Amygdala (tissue), 56 donors: ENCODE data around the gene CADM2.

Source experiments
- DNase-seq, 56 donors: peaks; one replicate each; lab custom pipeline; 2025; lab: John Stamatoyannopoulos, UW

The CADM2 gene

DNA sequence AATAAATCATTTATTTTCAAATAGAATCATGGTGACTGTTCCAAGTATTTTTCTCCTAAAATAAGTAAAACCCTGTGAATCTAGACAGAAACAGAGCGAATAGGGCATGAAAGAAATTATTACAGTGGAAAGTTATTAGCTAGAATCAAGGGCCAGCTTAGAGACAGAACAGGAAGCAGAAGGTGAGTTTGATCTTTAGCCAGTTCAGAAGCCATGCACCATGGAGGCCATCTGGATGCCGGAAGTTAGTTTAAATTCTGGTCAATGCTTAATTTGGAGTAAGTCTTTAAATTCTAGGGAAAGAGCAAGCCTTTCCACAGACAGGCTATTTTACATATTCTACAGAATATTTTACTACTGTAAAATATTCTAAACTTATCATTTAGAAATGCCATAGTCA lies 574.8 kb downstream of the CADM2 start:
- no peak for DNase-seq

DNA sequence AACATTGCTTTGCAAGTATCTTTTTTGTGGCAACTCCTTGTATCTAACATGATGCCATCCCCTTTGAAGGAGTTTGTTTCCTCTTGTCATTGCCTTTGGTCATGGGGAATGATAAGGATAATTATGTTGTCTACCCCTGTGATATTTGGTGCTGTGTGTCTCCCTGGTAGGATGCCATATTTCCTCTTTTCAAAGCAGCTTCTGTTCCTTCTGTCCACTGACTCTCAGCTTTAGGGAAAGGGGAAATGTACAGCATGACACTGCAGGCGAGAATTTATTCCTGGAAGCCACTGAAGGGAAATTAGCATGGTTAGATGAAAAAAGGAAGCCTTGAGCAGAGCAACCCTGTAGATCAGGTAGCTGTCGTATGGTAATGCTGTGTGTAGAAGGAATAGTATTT lies 576.7 kb downstream of the CADM2 start:
- DNase-seq, result peak in 1 of 56 donors; percentile 11

DNA sequence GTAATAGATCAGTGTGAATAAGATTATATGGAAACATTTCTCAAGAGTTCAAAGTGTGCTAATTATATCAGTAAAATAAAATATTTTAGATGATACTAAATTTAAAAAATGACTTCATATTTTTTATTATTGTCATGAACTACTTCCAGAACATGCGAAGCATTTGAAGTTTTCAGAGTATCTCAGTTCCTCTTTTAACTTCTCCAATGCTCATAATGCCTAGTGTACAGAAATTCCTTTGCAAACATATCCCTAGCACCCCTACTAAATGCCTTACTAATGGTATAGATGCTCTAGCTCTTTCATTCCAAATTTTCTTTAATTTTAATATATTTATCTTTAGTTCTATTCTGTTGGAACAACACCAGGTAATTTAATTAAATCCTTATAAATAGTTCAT lies 580.4 kb downstream of the CADM2 start:
- DNase-seq, result no peak

DNA sequence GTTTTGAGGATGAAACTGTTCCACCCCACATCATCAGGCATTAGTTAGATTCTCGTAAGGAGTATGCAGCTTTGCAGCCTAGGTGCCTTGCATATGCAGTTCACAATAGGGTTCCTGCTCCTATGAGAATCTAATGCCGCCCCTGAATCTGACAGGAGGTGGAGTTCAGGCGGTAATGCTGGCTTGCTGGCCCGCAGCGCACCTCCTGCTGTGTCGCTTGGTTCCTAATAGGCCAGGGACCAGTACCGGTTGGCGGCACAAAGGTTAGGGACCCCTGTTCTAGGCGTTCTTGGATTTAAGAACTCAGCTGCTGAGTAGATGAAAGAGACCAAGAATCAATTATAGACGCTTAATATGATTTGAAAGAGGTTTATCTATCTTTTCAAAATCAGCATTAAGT lies 595.4 kb downstream of the CADM2 start:
- no peak for DNase-seq

DNA sequence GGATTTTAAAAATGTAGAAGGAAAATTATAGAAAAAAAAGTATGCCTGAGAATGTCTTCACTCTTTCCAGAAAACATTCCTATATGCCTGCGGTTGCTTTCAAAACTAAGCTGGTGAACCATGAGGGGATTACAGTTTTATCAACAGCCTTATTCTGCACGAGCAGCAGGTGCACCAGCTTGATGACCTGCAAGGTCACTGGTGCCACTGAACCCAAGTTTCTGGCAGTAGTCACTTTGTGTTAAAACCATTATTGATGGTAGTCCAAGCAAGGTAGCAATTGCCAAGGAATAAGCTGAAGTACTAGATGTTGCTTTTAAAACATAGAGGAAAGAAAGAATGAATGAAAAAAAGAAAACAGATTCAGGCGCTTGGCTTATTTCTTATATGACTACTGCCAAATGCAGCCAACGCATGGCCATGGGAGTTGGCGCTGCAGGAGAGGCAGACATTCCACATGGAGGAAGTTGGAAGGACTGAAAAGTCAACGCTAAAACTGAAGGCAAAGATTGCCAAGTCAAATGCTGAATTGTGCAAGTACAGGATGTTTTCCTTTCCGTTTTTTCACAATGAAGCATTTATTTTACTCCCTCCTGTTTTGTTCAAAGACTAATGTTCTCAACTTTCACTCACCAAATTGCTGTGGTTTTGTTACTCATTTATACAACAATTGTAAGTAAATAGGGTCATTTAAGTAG lies 601.4 kb downstream of the CADM2 start:
- peak in 4 of 56 donors; percentile 2 to 16 (median 8) for DNase-seq

DNA sequence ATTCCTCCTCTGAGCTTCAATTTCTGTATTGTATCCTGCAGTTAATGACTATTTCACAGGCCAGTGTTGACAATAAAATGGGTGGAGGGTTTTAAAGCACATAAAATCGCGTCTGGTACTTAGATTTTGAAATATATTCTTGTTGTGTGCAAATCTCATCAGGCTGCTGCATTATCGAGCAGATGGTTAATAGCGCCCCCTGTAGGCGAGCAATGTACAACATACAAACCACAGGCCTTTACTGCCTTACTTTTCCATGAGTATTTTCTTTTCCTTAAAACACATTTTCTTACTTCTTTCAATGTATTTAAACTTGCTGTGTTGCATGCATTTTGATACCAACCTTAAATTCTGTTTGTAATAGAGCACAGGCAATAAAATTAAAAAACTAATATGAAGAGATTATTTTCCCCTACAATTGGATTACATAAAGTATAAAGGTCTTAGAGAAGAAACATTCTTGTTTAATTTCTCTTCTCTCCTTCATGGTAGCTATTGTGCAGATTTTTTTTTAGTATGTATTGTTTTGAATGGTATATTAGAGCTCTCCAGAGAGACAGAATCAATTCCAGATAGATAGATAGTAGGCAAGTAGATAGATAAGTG lies 608.4 kb downstream of the CADM2 start:
- DNase-seq, result peak in 23 of 56 donors; percentile 2 to 70 (median 17)

DNA sequence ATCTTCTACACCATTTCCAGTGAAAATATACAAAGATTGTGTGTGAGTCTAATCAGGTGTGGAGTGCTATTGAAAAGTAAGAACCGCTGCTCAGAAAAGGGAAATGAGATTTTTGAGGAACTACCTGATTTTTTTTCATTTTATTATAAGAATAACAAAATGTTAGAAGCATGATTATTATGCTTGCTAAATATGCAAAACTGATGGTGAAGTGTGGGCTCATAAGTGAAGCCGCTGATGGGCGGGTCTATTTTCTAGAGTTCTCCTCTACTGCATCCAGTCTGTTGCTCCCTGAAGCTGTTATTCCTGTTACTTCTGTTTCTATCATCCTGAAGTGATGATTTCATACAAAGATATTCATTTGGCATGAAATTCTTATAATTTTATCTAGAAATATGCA lies 612.0 kb downstream of the CADM2 start:
- no peak for DNase-seq

DNA sequence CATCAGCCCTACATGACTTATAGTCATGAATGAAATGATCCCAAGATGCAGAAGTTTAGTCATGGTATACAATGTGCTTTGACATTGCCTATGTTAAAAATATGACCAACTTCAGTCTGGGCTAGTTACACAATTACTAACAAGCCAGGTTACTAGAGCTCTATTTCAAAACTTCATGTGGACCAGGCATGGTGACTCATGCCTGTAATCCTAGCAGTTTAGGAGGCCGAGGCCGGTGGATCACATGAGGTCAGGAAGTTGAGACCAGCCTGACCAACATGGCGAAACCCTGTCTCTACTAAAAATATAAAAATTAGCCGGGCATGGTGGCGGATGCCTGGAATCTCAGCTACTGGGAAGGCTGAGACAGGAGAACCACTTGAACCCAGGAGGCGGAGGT lies 613.0 kb downstream of the CADM2 start:
- no peak for DNase-seq

DNA sequence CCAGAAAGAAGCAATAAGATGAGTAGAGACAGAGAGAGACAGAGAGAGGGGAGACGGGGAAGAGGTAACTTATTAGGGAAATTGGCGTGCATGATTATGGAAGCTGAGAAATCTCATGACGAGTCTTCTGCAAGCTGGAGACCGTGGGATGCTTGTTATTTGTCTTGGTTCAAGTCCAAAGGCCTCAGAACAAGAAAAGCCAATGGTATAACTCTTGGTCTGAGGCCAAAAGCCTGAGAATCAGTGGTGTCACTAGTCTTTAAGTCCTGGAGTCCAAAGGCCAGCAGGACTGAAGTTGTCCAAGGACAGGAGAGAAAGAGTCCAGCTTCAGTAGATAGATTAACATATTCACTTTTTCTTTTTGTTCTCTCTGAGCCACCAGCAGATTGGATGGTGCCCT lies 613.6 kb downstream of the CADM2 start:
- peak in 1 of 56 donors; percentile 11 for DNase-seq

DNA sequence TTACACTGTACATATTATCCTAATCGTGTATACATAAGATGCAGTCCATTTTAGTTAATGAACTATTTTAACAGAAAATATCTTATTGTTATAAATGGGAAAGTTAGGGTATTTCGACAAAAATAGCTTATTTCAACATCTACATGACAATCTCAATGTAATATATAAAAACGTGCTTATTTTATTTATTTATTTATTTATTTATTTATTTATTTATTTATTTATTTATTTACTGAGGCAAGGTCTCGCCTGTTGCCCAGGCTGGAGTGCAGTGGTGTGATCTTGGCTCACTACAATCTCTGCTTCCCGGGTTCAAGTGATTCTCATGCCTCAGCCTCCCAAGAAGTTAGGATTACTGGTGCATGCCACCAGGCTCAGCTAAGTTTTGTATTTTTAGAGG lies 614.2 kb downstream of the CADM2 start:
- no peak for DNase-seq

DNA sequence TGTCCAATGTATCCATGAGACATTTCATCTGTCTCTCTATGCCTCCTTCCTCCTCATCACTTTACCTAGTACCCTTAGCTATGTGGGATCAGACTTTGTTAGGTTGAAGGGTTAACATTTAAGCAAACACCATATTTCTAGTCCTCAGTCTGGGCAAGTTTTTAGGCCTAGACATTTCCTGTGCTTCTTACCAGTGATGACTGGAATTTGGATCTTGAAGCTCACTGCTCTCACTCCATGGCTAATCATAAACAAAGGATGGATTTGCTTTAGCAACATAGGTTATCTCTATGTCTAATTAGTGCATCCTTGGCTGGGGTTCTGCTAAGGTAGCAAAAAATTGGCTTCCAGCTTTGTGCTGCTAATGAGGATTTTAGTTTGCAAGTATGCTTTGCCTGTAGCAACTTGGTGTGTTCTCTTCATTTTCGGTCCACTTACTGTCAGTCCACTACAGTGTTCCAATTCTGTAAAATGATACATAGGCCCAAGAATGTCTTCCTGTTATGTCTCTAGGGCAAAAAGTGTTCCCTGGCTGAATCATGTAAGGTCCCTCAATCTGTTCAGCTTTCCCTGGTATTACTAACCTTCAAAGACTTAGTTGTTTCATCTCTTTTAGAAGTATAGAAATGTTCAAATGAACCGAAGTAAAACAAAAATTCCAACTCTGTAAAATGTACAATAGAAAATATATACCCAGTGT lies 615.4 kb downstream of the CADM2 start:
- DNase-seq, result no peak

DNA sequence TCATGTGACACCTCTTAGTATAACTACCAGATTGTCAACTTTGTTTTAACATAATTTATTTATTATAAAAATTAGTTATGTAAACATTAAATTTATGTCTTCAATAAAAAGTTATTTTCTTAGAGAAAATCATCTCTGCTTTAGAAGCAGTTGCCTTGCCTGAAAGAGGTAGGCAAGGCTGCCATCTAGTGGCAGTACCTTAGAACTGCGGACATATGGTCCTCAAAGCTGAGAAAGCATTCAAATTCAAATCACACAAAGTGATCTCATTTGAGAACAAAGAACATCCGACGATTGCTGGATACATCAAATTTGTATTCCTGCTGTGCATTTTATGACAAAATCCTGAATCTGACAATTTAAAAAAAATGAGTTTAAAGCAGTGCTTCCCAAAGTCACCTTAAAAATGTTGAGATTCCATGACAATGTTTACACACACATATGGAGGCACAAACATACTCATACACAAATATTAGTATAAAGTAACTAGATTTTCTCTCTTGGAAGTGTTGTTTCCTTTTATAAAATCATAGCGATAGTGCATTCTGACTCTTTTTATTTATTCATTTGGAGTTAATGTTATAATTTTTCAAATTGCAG lies 617.4 kb downstream of the CADM2 start:
- DNase-seq, result peak in 53 of 56 donors; percentile 1 to 93 (median 53)

DNA sequence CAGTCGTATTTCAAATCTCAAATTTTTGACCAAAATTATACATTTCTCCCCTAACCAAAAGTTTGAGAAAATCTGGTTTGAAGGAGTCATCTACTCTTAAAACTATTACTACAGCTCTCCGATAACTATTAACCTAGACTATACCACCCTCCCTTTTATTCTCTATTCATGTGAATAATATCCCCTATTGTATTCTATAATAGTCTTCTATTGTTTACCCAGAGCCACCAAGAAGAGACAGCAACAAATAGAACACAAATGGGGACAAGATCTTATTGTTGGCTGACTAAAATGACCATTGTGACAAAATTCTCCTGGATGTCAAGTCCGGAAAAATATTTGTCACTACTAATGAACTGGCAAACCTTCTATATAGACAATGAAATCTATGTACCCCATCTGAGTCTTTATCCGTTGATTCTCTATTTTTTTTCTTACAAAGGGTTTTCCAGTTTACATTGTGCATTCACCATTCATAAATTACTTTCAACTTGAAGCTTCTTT lies 618.0 kb downstream of the CADM2 start:
- DNase-seq, result peak in 5 of 56 donors; percentile 3 to 70 (median 17)

DNA sequence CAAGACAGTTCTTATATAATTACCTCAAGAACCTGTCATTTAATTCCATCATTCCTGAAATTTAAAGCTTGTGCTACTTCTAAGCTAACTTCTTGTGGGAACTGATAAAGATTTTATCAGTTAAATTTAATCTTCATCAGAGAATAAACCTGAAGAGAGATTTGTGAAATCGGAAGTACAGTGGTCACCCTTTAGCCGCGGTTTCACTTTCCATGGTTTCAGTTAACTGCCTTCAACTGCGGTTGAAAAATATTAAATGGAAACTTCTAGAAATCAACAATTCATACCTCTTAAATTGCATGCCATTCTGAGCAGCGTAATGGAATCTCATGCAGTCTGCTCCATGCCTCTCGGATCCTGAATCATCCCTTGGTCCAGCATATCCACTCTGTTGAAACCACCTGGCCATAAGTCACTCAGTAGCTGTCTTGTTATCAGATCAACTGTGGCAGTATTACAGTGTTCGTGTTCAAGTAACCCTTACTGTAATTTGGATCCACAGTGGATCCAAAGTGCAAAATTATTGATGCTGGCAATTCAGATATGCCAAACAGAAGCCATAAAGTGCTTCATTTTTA lies 626.1 kb downstream of the CADM2 start:
- DNase-seq, result no peak

DNA sequence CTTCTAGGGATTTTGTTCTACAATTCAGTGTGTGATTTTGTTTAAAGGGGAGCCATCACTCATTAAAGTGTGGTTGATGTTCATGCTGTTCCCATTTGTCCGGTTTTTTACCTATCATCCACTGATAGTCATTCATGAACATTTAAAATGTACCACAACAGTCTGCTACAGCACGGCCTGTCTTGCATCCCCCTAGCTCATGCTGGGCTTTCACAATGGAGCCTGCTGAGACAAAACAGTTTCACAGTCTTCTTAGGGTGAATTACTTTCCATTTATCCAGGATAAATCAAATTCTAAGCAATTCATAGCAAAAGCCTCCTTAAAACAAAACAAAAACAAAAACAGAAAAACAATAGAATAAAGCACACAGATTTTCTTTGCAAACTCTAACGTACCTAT lies 627.2 kb downstream of the CADM2 start:
- DNase-seq, result no peak

DNA sequence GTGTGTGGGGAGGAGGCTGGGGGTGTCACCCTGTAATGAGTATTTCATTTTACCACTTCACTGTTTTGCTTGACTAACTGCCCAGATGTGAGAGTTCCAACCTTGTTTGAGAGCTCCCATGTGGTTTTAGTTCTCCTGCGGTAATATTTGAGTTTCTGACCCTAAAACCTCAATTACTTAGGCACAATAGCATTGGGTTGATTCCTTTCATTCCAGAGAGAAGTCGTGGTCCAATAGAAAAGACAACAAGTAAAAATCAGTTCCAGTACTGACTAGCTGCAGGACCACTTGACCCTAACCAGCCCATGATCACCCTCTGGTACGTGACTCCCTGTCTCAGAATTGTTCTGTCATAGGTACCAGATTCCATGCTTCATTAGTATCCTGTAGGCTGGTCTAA lies 630.4 kb downstream of the CADM2 start:
- DNase-seq, result no peak

DNA sequence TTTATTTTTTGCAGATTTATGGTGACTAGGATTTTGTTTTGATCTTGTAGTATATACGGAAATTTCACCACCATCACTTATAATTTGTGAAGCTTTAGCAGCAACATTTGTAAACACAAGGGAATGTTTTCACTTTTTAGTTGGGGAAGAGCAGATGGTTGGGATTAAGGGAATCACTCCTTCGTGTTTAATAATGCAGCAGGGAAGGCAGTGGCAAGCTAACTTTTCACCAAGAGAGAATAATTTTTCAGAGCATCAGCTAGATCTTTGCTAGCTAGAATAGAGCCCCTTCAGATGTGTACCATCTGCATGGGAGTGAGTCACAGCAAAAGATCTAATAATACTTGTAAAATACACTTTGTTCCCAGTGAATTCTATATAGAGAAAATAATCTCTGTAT lies 632.7 kb downstream of the CADM2 start:
- peak in 1 of 56 donors; percentile 9 for DNase-seq

DNA sequence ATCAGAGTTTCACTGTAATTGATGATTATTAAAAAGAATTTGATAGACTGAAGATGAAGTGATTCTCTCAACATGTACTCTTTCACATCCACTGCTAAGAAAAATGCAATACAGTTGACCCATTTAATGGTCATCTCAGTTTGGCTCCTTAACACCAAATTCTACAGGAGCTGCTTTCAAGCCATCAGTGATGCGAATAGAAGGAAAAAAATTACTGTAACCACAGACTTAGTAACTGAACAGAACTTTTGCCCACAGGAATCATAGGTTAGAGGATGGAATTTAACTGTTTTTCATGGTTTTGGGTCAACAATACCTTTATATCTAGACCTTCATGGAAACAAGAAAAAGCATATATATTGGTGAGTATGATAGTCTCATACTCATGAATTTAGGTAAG lies 633.5 kb downstream of the CADM2 start:
- DNase-seq, result no peak

DNA sequence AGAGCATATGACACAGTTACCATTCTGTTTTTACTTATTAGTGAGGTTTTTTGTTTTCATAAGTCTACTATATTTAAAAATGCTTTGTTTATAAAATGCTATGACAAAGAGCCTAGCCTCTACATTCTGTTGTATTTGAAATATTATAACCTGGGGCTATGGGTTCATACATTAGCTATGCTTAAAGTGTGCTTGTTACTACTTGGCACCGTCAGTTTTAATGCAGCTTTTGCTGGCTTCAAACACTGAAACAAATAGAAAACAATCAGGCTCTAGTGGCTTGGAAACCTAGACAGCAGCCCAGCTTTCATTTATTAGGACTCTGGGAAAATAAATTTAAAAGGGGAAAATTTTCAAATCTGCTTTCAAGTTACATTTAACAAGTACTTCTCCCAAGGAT lies 635.9 kb downstream of the CADM2 start:
- DNase-seq, result peak in 1 of 56 donors; percentile 1

DNA sequence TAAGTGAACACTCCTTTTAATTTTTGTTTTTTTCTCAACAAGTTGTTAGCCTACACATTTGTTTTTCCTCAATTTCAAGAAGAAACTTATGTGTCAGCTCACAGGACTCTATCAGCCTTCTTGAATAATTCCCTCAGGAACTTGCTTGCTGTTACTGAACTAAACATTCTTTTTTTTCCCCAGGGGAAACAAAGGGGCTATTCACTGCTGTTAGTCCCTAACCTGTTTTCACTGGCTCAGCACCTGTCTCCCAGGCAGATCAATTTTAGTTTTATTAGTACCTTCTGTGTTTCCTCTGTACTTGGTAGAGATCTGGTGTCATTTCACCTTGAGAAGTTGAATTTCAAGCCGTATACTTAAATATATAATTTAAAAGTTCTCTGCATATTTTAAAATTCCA lies 644.6 kb downstream of the CADM2 start:
- no peak for DNase-seq

DNA sequence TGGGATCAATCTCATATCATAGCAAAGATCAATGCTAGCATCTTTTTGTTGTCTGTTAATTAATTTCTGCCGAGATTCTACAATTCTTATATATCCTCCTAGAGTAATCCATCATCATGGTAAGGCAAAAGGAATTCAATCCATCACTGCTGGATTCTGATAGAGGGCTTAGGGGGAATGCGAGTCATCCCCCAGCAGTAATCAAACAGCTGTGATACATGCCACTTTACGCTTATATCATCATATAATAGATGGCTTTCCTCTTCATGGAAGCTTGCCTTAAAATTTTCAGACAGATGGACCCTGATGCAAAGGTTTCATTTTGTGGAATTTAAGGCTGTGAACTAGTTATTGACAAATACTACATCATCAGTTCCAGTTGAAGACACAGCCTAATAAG lies 645.9 kb downstream of the CADM2 start:
- DNase-seq, result no peak
